HCT116 (cell line): ENCODE results near the gene ATP11B. TPM values are rescaled to one million over a fixed set of nuclear protein-coding genes. Genes with fewer than 3 reads are reported as not detected.

ENCODE experiments used
- ATAC-seq: fragments of 200-7000 bp; cut with Tn5 transposase; 2 replicates; pipeline ENCODE4 v1.9.1; 2020; ENCODE audit warnings: mild to moderate bottlenecking, moderate library complexity
- BruUV-seq: library from RNA; stranded (reverse); fragments of 400-500 nt; replicated peaks from 2 replicates; lab custom pipeline; 2021; lab: Mats Ljungman, UMichigan
- CTCF ChIA-PET: fragments of 300-600 bp; sonication (Branson Sonifier 250); formaldehyde crosslinking; loops from one replicate; lab custom pipeline; 2021; ENCODE audit warnings: antibody characterized with exemption; lab: Charles Lee
- POLR2A ChIA-PET: fragments of 300-600, 350-600 bp; sonication (Branson Sonifier 250); formaldehyde crosslinking; loops from one replicate; lab custom pipeline; 2021; ENCODE audit warnings: antibody characterized with exemption; lab: Charles Lee
- RAD21 ChIA-PET, 2 experiments: fragments of 300-600 bp; sonication (Branson Sonifier 250); formaldehyde crosslinking; loops; one replicate each; lab custom pipeline; 2023; ENCODE audit warnings: low total read pairs in 2 of 2; ENCODE audit not compliant: uncharacterized antibody in 2 of 2, unreplicated experiment in 2 of 2, low non-redundant PET in 1 of 2; lab: Charles Lee
- DNase-seq: peaks from one replicate; pipeline ENCODE4 v3.0.0-alpha.2; 2010; ENCODE audit warnings: low read depth, low spot score
- H2AFZ ChIP-seq: fragments of 200-600 bp; shearing (Covaris generic), sonication (generic); 2 replicates; pipeline ENCODE4 v1.6.1; 2017; ENCODE audit warnings: low read depth, mixed run types, mixed read lengths, antibody characterized with exemption, low read length; ENCODE audit not compliant: poor library complexity, severe bottlenecking
- H3K27ac ChIP-seq: 2 replicates; pipeline ENCODE4 v1.5.1; 2012; ENCODE audit warnings: low read depth, low read length
- H3K27me3 ChIP-seq: fragments of 200-600 bp; sonication (generic); 2 replicates; pipeline ENCODE4 v1.6.1; 2016; ENCODE audit warnings: mixed run types, low read length, mixed read lengths; ENCODE audit not compliant: insufficient read depth
- H3K36me3 ChIP-seq, 2 experiments: fragments of 200-500 bp in 1 of 2; fragments of 200-600 bp in 1 of 2; sonication (Bioruptor generic) in 1 of 2; sonication (generic) in 1 of 2; 2 replicates each; pipeline versions ENCODE4 v1.5.1 to v1.6.1; 2014 to 2016; ENCODE audit warnings: low read length in 2 of 2, inconsistent platforms in 1 of 2, mixed read lengths in 1 of 2, mixed run types in 1 of 2; ENCODE audit not compliant: insufficient read depth in 2 of 2, control insufficient read depth in 1 of 2
- H3K4me1 ChIP-seq, 2 experiments: fragments of 200-600 bp in 1 of 2; sonication (generic) in 1 of 2; 2 replicates each; pipeline versions ENCODE4 v1.5.1 to v1.6.1; 2012 to 2017; ENCODE audit warnings: low read length in 2 of 2, inconsistent platforms in 1 of 2, mild to moderate bottlenecking in 1 of 2, mixed read lengths in 1 of 2, mixed run types in 1 of 2, moderate library complexity in 1 of 2; ENCODE audit not compliant: insufficient read depth in 2 of 2, control insufficient read depth in 1 of 2
- H3K4me2 ChIP-seq: fragments of 200-600 bp; sonication (generic); 2 replicates; pipeline ENCODE4 v1.6.1; 2017; ENCODE audit warnings: mixed run types, low read length, mixed read lengths
- H3K4me3 ChIP-seq, 2 experiments: fragments of 200-600 bp in 1 of 2; sonication (generic) in 1 of 2; replicated peaks in 1 of 2; 2 replicates each; pipeline ENCODE4 v1.5.1; 2011 to 2016; ENCODE audit warnings: low read length in 2 of 2, control low read depth in 1 of 2, low read depth in 1 of 2, mild to moderate bottlenecking in 1 of 2, mixed read lengths in 1 of 2, mixed run types in 1 of 2
- H3K79me2 ChIP-seq: fragments of 200-600 bp; sonication (generic); 2 replicates; pipeline ENCODE4 v1.6.1; 2017; ENCODE audit warnings: mild to moderate bottlenecking, mixed run types, low read length, moderate library complexity, mixed read lengths; ENCODE audit not compliant: insufficient read depth
- H3K9ac ChIP-seq: fragments of 200-600 bp; sonication (generic); 2 replicates; pipeline ENCODE4 v1.6.1; 2016; ENCODE audit warnings: low read length, mixed read lengths
- H3K9me2 ChIP-seq: fragments of 200-600 bp; sonication (generic), shearing (Covaris generic); 2 replicates; pipeline ENCODE4 v1.6.1; 2017; ENCODE audit warnings: mixed run types, mild to moderate bottlenecking, moderate library complexity; ENCODE audit not compliant: insufficient read depth
- H3K9me3 ChIP-seq, 2 experiments: fragments of 200-500 bp in 1 of 2; fragments of 200-600 bp in 1 of 2; sonication (Bioruptor generic) in 1 of 2; sonication (generic) in 1 of 2; 2 replicates each; pipeline ENCODE4 v1.6.1; 2014 to 2017; ENCODE audit warnings: low read length in 2 of 2, mixed read lengths in 2 of 2, inconsistent platforms in 1 of 2, low read depth in 1 of 2, mild to moderate bottlenecking in 1 of 2, mixed run types in 1 of 2, moderate library complexity in 1 of 2; ENCODE audit not compliant: control insufficient read depth in 1 of 2, insufficient read depth in 1 of 2
- H4K20me1 ChIP-seq: fragments of 200-600 bp; sonication (generic), shearing (Covaris generic); 2 replicates; pipeline ENCODE4 v1.6.1; 2017; ENCODE audit warnings: mixed run types, mild to moderate bottlenecking, moderate library complexity; ENCODE audit not compliant: insufficient read depth
- CBX3 ChIP-seq: IDR thresholded peaks from 2 replicates; pipeline ENCODE4 v1.6.1; 2012; ENCODE audit warnings: low read depth
- EGR1 ChIP-seq: IDR thresholded peaks from 2 replicates; pipeline ENCODE4 v1.6.1; 2012; ENCODE audit warnings: low read depth
- ELF1 ChIP-seq: IDR thresholded peaks from 2 replicates; pipeline ENCODE4 v1.6.1; 2012; ENCODE audit warnings: low read depth, borderline replicate concordance
- EZH2phosphoT487 ChIP-seq: fragments of 200-600 bp; IDR thresholded peaks from 2 replicates; pipeline ENCODE4 v1.6.1; 2018; ENCODE audit warnings: antibody characterized with exemption, borderline replicate concordance
- JUND ChIP-seq: IDR thresholded peaks from 2 replicates; pipeline ENCODE4 v1.6.1; 2012
- RAD21 ChIP-seq: IDR thresholded peaks from 2 replicates; pipeline ENCODE4 v1.6.1; 2012; ENCODE audit warnings: low read depth, mild to moderate bottlenecking
- SP1 ChIP-seq: IDR thresholded peaks from 2 replicates; pipeline ENCODE4 v1.6.1; 2012; ENCODE audit warnings: low read depth
- intact Hi-C: fragments of 100-400 bp; cut with micrococcal nuclease; formaldehyde crosslinking; loops from 2 replicates; pipeline ENCODE4 v1.10.0; 2022
- total RNA-seq: library from RNA; stranded (reverse); gene quantifications from one replicate; pipeline ENCODE4 v1.2.1, GENCODE V29; 2021; ENCODE audit not compliant: unreplicated experiment
- TF ChIP-seq, protein P1 (sequence below), 3 experiments: fragments of 200-600 bp in 1 of 3; sonication (generic) in 1 of 3; IDR thresholded peaks in 2 of 3; conservative IDR thresholded peaks in 1 of 3; 2 replicates each; pipeline ENCODE4 v1.5.1; 2012 to 2017; ENCODE audit warnings: low read depth in 2 of 3, low read length in 2 of 3, antibody characterized with exemption in 1 of 3, borderline replicate concordance in 1 of 3, control low read depth in 1 of 3, mild to moderate bottlenecking in 1 of 3, mixed read lengths in 1 of 3, mixed run types in 1 of 3, moderate library complexity in 1 of 3; ENCODE audit not compliant: insufficient read depth in 1 of 3
- TF ChIP-seq, protein P2 (sequence below): IDR thresholded peaks from 2 replicates; pipeline ENCODE4 v1.6.1; 2012

The ATP11B gene
- total RNA-seq, 1 experiment from 2014 or later, result 53.0 TPM

DNA sequence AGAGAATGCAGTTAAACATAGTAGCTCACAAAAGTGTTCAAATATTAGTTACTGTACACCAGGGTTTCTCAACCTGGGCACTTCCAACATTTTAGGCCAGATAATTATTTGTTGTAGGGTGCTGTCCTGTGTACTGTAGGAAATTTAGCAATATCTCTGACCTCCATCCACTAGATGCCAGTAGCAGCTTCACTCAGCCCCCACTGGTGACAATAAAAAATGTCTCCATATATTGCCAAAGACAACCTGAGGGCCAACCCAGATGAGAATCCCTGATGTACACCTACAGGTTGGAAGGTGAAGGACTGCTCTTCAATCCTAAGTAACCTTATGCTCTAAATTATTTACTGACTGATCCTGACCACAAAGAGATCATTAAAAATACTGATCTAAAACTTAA is 154.6 kb downstream of the ATP11B start:
- H3K4me3 ChIP-seq, result no peak overlapping the region
- H3K27me3 ChIP-seq, result no peaks in the 10 kb centered on the region
- no peak overlapping the region for H3K9ac ChIP-seq
- BruUV-seq, result no TSS peak
- no peak overlapping the region for H3K27ac ChIP-seq
- H3K4me2 ChIP-seq, result no peak overlapping the region
- no peaks in the 10 kb centered on the region for H3K9me2 ChIP-seq
- H3K4me1 ChIP-seq, result no peaks in the 10 kb centered on the region
- H3K36me3 ChIP-seq, result peaks cover 12 to 16% of the 10 kb centered on the region in 2 experiments; a peak in 3 of 4 replicates
- ChIA-PET POLR2A (no interaction called here), CTCF (no interaction called here)
- DNase-seq, result peak; percentile 13
- no peak overlapping the region for H2AFZ ChIP-seq
- H3K9me3 ChIP-seq, result no peaks in the 10 kb centered on the region
- no peak for TF ChIP-seq SP1
- TF ChIP-seq CBX3, result no peak
- no peak for TF ChIP-seq EZH2phosphoT487
- TF ChIP-seq, protein P1, sequence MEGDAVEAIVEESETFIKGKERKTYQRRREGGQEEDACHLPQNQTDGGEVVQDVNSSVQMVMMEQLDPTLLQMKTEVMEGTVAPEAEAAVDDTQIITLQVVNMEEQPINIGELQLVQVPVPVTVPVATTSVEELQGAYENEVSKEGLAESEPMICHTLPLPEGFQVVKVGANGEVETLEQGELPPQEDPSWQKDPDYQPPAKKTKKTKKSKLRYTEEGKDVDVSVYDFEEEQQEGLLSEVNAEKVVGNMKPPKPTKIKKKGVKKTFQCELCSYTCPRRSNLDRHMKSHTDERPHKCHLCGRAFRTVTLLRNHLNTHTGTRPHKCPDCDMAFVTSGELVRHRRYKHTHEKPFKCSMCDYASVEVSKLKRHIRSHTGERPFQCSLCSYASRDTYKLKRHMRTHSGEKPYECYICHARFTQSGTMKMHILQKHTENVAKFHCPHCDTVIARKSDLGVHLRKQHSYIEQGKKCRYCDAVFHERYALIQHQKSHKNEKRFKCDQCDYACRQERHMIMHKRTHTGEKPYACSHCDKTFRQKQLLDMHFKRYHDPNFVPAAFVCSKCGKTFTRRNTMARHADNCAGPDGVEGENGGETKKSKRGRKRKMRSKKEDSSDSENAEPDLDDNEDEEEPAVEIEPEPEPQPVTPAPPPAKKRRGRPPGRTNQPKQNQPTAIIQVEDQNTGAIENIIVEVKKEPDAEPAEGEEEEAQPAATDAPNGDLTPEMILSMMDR (IDR thresholded peaks at IDR 0.05 in 2 of 3, conservative IDR thresholded peaks at IDR 0.05 in 1 of 3; ENCODE audit: borderline replicate concordance in 1 of 3, insufficient read depth in 1 of 3, low read depth in 2 of 3, low read length in 2 of 3), result peak; percentile 14 to 56 (median 37); a peak in 2 of 6 replicates
- TF ChIP-seq EGR1, result no peak
- no peak for TF ChIP-seq JUND
- TF ChIP-seq ELF1, result no peak
- TF ChIP-seq, protein P2, sequence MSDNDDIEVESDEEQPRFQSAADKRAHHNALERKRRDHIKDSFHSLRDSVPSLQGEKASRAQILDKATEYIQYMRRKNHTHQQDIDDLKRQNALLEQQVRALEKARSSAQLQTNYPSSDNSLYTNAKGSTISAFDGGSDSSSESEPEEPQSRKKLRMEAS, result no peak
- peak; percentile 22; the same call in 1 of the 2 replicates for TF ChIP-seq RAD21
- TF ChIP-seq, all 23 proteins: peak for 2
- H3K79me2 ChIP-seq, result no peaks in the 10 kb centered on the region
- intact Hi-C loops, result no loop called here
- RAD21 ChIA-PET, result no interaction called here
- no peaks in the 10 kb centered on the region for H4K20me1 ChIP-seq
- ATAC-seq, result peak; percentile 86
